PC-3 (cell line): ENCODE data around the gene CEP112.

Experiments
- EZH2 ChIP-seq: fragments of 300-600 bp; sonication (generic); IDR thresholded peaks from one replicate; pipeline ENCODE4 v1.6.1; 2017; ENCODE audit warnings: antibody characterized with exemption, mild to moderate bottlenecking, low read length; ENCODE audit not compliant: unreplicated experiment
- EZH2phosphoT487 ChIP-seq: fragments of 300-600 bp; sonication (generic); IDR thresholded peaks from 2 replicates; pipeline ENCODE4 v1.6.1; 2018; ENCODE audit warnings: mild to moderate bottlenecking, antibody characterized with exemption, low read length, borderline replicate concordance
- TF ChIP-seq, protein P1 (sequence below): fragments of 300-600 bp; sonication (generic); conservative IDR thresholded peaks from 2 replicates; pipeline ENCODE4 v1.5.1; 2017; ENCODE audit warnings: antibody characterized with exemption, low read depth, mild to moderate bottlenecking, low read length

- TF ChIP-seq, protein P1, sequence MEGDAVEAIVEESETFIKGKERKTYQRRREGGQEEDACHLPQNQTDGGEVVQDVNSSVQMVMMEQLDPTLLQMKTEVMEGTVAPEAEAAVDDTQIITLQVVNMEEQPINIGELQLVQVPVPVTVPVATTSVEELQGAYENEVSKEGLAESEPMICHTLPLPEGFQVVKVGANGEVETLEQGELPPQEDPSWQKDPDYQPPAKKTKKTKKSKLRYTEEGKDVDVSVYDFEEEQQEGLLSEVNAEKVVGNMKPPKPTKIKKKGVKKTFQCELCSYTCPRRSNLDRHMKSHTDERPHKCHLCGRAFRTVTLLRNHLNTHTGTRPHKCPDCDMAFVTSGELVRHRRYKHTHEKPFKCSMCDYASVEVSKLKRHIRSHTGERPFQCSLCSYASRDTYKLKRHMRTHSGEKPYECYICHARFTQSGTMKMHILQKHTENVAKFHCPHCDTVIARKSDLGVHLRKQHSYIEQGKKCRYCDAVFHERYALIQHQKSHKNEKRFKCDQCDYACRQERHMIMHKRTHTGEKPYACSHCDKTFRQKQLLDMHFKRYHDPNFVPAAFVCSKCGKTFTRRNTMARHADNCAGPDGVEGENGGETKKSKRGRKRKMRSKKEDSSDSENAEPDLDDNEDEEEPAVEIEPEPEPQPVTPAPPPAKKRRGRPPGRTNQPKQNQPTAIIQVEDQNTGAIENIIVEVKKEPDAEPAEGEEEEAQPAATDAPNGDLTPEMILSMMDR, result no peak
- TF ChIP-seq EZH2 (no peak), EZH2phosphoT487 (no peak)
These were observed 77.3 kb downstream of the CEP112 start for GRCh38 chr17:66114609-66115008.
